ENCODE results near the gene UBE2E2. TPM values are rescaled to one million over a fixed set of nuclear protein-coding genes. Genes with fewer than 3 reads are reported as not detected.

Gene UBE2E2
- total RNA-seq, 2 donors from 2014 or later: 1.2 to 7.6 TPM

- no peak overlapping the region for H3K9ac ChIP-seq (ENCODE audit: low read depth in 2 of 2, low read length in 2 of 2)
- intact Hi-C loops (cut with DNase I): no loop called here
- no peak for TF ChIP-seq CTCF (IDR thresholded peaks at IDR 0.05)
Measured at GRCh38 chr3:23272820-23273219, 69.7 kb downstream of the UBE2E2 start.

GRCh38 chr3:23275061-23275460, 71.9 kb downstream of the UBE2E2 start:
- no peak overlapping the region for H3K27ac ChIP-seq
- H3K27me3 ChIP-seq: no peaks in the 10 kb centered on the region
- intact Hi-C loops (cut with DNase I): no loop called here
- no peaks in the 10 kb centered on the region for H3K36me3 ChIP-seq
- no peaks in the 10 kb centered on the region for H3K4me1 ChIP-seq
- no peak overlapping the region for H3K9ac ChIP-seq (ENCODE audit: low read depth in 2 of 2, low read length in 2 of 2)
- H3K4me3 ChIP-seq: no peak overlapping the region
- TF ChIP-seq CTCF (IDR thresholded peaks at IDR 0.05): no peak
- H3K9me3 ChIP-seq: no peaks in the 10 kb centered on the region
- DNase-seq: no peak

More at GRCh38 chr3:23272820-23273219, 69.7 kb downstream of the UBE2E2 start:
- Histone ChIP-seq H3K27ac (no peak overlapping the region), H3K4me3 (no peak overlapping the region), H3K9me3 (no peaks in the 10 kb centered on the region), H3K36me3 (no peaks in the 10 kb centered on the region), H3K27me3 (no peaks in the 10 kb centered on the region), H3K4me1 (no peaks in the 10 kb centered on the region)
- no peak for DNase-seq

- Histone ChIP-seq H3K9ac (ENCODE audit: low read depth in 2 of 2, low read length in 2 of 2) (no peak overlapping the region), H3K27ac (no peak overlapping the region), H3K36me3 (no peaks in the 10 kb centered on the region), H3K9me3 (no peaks in the 10 kb centered on the region), H3K4me3 (no peak overlapping the region), H3K27me3 (no peaks in the 10 kb centered on the region), H3K4me1 (no peaks in the 10 kb centered on the region)
- DNase-seq: no peak
- intact Hi-C loops (cut with DNase I): no loop called here
- TF ChIP-seq CTCF (IDR thresholded peaks at IDR 0.05): no peak
Measured at GRCh38 chr3:23275814-23276213, 72.7 kb downstream of the UBE2E2 start.

GRCh38 chr3:23276913-23277658, 74.0 kb downstream of the UBE2E2 start:
- Histone ChIP-seq H3K9ac (ENCODE audit: low read depth in 2 of 2, low read length in 2 of 2) (no peak overlapping the region), H3K4me1 (no peaks in the 10 kb centered on the region), H3K27ac (no peak overlapping the region), H3K9me3 (no peaks in the 10 kb centered on the region), H3K4me3 (no peak overlapping the region), H3K36me3 (no peaks in the 10 kb centered on the region), H3K27me3 (no peaks in the 10 kb centered on the region)
- intact Hi-C loops (cut with DNase I): no loop called here
- TF ChIP-seq CTCF (IDR thresholded peaks at IDR 0.05): no peak
- no peak for DNase-seq

- no peak for DNase-seq
- no peaks in the 10 kb centered on the region for H3K36me3 ChIP-seq
- no peak for TF ChIP-seq CTCF (IDR thresholded peaks at IDR 0.05)
- intact Hi-C loops (cut with DNase I): no loop called here
- no peak overlapping the region for H3K4me3 ChIP-seq
- no peaks in the 10 kb centered on the region for H3K9me3 ChIP-seq
- no peak overlapping the region for H3K27ac ChIP-seq
- no peak overlapping the region for H3K9ac ChIP-seq (ENCODE audit: low read depth in 2 of 2, low read length in 2 of 2)
- H3K4me1 ChIP-seq: no peaks in the 10 kb centered on the region
- no peaks in the 10 kb centered on the region for H3K27me3 ChIP-seq
Measured at GRCh38 chr3:23277688-23278087, 74.6 kb downstream of the UBE2E2 start.
